H1 (cell line): ENCODE results near the gene YBX2.

Experiments used
- ATF3 ChIP-seq: IDR thresholded peaks from 2 replicates; pipeline ENCODE4 v1.6.1; 2011; ENCODE audit warnings: low read depth, mild to moderate bottlenecking, low read length; ENCODE audit not compliant: insufficient read depth
- CBX5 ChIP-seq: fragments of 300-800, 300-1000 bp; sonication (generic); IDR thresholded peaks from 2 replicates; pipeline ENCODE4 v1.7.1; 2016; ENCODE audit warnings: antibody characterized with exemption, low read length, low read depth
- CHD2 ChIP-seq: IDR thresholded peaks from 2 replicates; pipeline ENCODE4 v1.6.1; 2012; ENCODE audit warnings: low read length, improper control_type of control experiment
- CTCF ChIP-seq, 3 experiments: IDR thresholded peaks; 1 replicate in 2 of 3; 2 replicates in 1 of 3; pipeline versions ENCODE4 v1.5.1 to v1.6.1; 2011; ENCODE audit warnings: low read length in 3 of 3, mild to moderate bottlenecking in 3 of 3, inconsistent platforms in 2 of 3, low read depth in 1 of 3, moderate library complexity in 1 of 3; ENCODE audit not compliant: insufficient read depth in 1 of 3; ENCODE audit errors: control extremely low read depth in 1 of 3
- EP300 ChIP-seq, 2 experiments: IDR thresholded peaks; 1 replicate in 1 of 2; 2 replicates in 1 of 2; pipeline ENCODE4 v1.6.1; 2011 to 2012; ENCODE audit warnings: low read depth in 2 of 2, low read length in 2 of 2, mild to moderate bottlenecking in 2 of 2, borderline replicate concordance in 1 of 2, inconsistent platforms in 1 of 2, moderate library complexity in 1 of 2
- EZH2 ChIP-seq: fragments of 200-600 bp; sonication (generic); IDR thresholded peaks from 2 replicates; pipeline ENCODE4 v1.7.1; 2012; ENCODE audit warnings: low read depth, mild to moderate bottlenecking, moderate library complexity, low read length, inconsistent platforms; ENCODE audit not compliant: severe bottlenecking
- KDM1A ChIP-seq: fragments of 200-600, 300-600 bp; sonication (generic); IDR thresholded peaks from 2 replicates; pipeline ENCODE4 v1.7.1; 2016; ENCODE audit warnings: mild to moderate bottlenecking, low read length, borderline replicate concordance
- POLR2A ChIP-seq, 2 experiments: IDR thresholded peaks; 1 replicate in 1 of 2; 2 replicates in 1 of 2; pipeline ENCODE4 v1.6.1; 2011; ENCODE audit warnings: low read depth in 2 of 2, low read length in 2 of 2, mild to moderate bottlenecking in 2 of 2; ENCODE audit errors: control extremely low read depth in 1 of 2
- TAF1 ChIP-seq: IDR thresholded peaks from 2 replicates; pipeline ENCODE4 v1.6.1; 2011; ENCODE audit warnings: mild to moderate bottlenecking, low read depth, low read length
- YY1 ChIP-seq: IDR thresholded peaks from 2 replicates; pipeline ENCODE4 v1.6.1; 2011; ENCODE audit warnings: low read depth, mild to moderate bottlenecking, low read length

DNA sequence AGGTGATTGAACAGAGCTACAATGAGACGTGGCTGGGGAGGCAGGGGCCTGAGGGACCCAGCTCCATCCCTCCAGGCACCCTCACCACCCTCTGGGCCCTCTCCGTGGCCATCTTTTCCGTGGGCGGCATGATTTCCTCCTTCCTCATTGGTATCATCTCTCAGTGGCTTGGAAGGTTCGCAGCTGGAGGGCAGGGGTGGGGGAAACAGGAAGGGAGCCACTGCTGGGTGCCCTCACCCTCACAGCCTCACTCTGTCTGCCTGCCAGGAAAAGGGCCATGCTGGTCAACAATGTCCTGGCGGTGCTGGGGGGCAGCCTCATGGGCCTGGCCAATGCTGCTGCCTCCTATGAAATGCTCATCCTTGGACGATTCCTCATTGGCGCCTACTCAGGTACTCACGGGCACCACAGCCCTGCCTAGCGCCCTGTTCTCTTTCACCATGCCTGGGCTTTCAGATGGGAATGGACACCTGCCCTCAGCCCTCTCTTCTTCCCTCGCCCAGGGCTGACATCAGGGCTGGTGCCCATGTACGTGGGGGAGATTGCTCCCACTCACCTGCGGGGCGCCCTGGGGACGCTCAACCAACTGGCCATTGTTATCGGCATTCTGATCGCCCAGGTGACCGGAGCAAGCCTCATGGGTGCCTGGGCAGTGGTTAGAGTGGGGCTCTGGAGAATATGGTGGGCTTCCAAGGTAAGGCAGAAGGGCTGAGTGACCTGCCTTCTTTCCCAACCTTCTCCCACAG, 10.8 kb downstream of the YBX2 start:
- TF ChIP-seq CTCF (IDR thresholded peaks at IDR 0.05; ENCODE audit: control extremely low read depth in 1 of 3, insufficient read depth in 1 of 3, low read depth in 1 of 3, low read length in 3 of 3) = no peak
- no peak for TF ChIP-seq TAF1
- TF ChIP-seq CBX5 = no peak
- no peak for TF ChIP-seq ATF3
- no peak for TF ChIP-seq POLR2A (IDR thresholded peaks at IDR 0.05; ENCODE audit: control extremely low read depth in 1 of 2, low read depth in 2 of 2, low read length in 2 of 2)
- TF ChIP-seq EP300 (IDR thresholded peaks at IDR 0.05; ENCODE audit: borderline replicate concordance in 1 of 2, low read depth in 2 of 2, low read length in 2 of 2) = no peak
- no peak for TF ChIP-seq KDM1A
- TF ChIP-seq YY1 = no peak
- TF ChIP-seq CHD2 = no peak
- TF ChIP-seq EZH2 = no peak
